ENCODE data around the gene MTO1. TPM values are rescaled to one million over a fixed set of nuclear protein-coding genes. Genes with fewer than 3 reads are reported as not detected.

Gene MTO1
- total and polyA plus RNA-seq, 2 experiments from 2014 or later = 27.7 to 36.7 TPM

GRCh38 chr6:73443555-73443954 lies 18.0 kb upstream of the MTO1 start:
- Mint-ChIP-seq H3K4me3 (no peak overlapping the region), H3K27me3 (ENCODE audit: insufficient read depth, low read depth, poor library complexity) (peaks cover 1% of the 10 kb centered on the region), H3K4me1 (no peaks in the 10 kb centered on the region), H3K36me3 (ENCODE audit: low read depth) (peaks cover 6% of the 10 kb centered on the region), H3K9me3 (no peaks in the 10 kb centered on the region), H3K27ac (no peak overlapping the region)
- no peak for ATAC-seq
- Histone ChIP-seq H3K4me3 (no peak overlapping the region), H4K20me1 (replicated peaks; ENCODE audit: insufficient read depth) (peaks cover 9% of the 10 kb centered on the region; the same call in 1 of the 2 replicates), H3K4me1 (ENCODE audit: insufficient read depth) (no peaks in the 10 kb centered on the region), H3K9me2 (ENCODE audit: insufficient read depth) (no peaks in the 10 kb centered on the region), H2AFZ (no peak overlapping the region), H3K36me3 (ENCODE audit: insufficient read depth) (peaks cover 24% of the 10 kb centered on the region; the same call in 1 of the 2 replicates), H3F3A (replicated peaks; ENCODE audit: low read depth) (0 out of 2 replicates have a peak, but pooled peaks cover 7% of the 10 kb centered on the region), H3K27me3 (ENCODE audit: insufficient read depth) (no peaks in the 10 kb centered on the region), H3K4me2 (no peak overlapping the region), H3K27ac (ENCODE audit: low read depth) (no peak overlapping the region), H3K79me2 (replicated peaks; ENCODE audit: insufficient read depth) (peaks cover 29% of the 10 kb centered on the region)
- TF ChIP-seq CTCF (conservative IDR thresholded peaks at IDR 0.05; ENCODE audit: low read depth in 2 of 2) (no peak), NANOG (IDR thresholded peaks at IDR 0.05; ENCODE audit: borderline replicate concordance) (no peak), ZNF331 (CRISPR knock-in tag; IDR thresholded peaks at IDR 0.05; ENCODE audit: low read depth) (no peak), STAT1 (IDR thresholded peaks at IDR 0.05; ENCODE audit: unreplicated experiment) (no peak), ETS1 (IDR thresholded peaks at IDR 0.05) (no peak), EZH2 (IDR thresholded peaks at IDR 0.05; ENCODE audit: low read depth, unreplicated experiment) (no peak), JUNB (IDR thresholded peaks at IDR 0.05; ENCODE audit: unreplicated experiment) (no peak), POLR2AphosphoS5 (IDR thresholded peaks at IDR 0.05; ENCODE audit: low read depth) (no peak), ZNF462 (CRISPR knock-in tag; IDR thresholded peaks at IDR 0.05) (no peak), EZH2phosphoT487 (IDR thresholded peaks at IDR 0.05; ENCODE audit: unreplicated experiment) (no peak), ZNF114 (CRISPR knock-in tag; IDR thresholded peaks at IDR 0.05) (no peak), CREB1 (CRISPR knock-in tag; IDR thresholded peaks at IDR 0.05; ENCODE audit: low read depth) (no peak)
- TF ChIP-seq, protein P1, sequence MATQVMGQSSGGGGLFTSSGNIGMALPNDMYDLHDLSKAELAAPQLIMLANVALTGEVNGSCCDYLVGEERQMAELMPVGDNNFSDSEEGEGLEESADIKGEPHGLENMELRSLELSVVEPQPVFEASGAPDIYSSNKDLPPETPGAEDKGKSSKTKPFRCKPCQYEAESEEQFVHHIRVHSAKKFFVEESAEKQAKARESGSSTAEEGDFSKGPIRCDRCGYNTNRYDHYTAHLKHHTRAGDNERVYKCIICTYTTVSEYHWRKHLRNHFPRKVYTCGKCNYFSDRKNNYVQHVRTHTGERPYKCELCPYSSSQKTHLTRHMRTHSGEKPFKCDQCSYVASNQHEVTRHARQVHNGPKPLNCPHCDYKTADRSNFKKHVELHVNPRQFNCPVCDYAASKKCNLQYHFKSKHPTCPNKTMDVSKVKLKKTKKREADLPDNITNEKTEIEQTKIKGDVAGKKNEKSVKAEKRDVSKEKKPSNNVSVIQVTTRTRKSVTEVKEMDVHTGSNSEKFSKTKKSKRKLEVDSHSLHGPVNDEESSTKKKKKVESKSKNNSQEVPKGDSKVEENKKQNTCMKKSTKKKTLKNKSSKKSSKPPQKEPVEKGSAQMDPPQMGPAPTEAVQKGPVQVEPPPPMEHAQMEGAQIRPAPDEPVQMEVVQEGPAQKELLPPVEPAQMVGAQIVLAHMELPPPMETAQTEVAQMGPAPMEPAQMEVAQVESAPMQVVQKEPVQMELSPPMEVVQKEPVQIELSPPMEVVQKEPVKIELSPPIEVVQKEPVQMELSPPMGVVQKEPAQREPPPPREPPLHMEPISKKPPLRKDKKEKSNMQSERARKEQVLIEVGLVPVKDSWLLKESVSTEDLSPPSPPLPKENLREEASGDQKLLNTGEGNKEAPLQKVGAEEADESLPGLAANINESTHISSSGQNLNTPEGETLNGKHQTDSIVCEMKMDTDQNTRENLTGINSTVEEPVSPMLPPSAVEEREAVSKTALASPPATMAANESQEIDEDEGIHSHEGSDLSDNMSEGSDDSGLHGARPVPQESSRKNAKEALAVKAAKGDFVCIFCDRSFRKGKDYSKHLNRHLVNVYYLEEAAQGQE (IDR thresholded peaks at IDR 0.05; ENCODE audit: unreplicated experiment) = no peak
- DNase-seq (ENCODE audit: low spot score) = no peak
